ENCODE data around the gene AJM1. TPM values are rescaled to one million over a fixed set of nuclear protein-coding genes. Genes with fewer than 3 reads are reported as not detected.

Gene AJM1
- total RNA-seq, 1 experiment from 2014 or later = 1.1 TPM

DNA sequence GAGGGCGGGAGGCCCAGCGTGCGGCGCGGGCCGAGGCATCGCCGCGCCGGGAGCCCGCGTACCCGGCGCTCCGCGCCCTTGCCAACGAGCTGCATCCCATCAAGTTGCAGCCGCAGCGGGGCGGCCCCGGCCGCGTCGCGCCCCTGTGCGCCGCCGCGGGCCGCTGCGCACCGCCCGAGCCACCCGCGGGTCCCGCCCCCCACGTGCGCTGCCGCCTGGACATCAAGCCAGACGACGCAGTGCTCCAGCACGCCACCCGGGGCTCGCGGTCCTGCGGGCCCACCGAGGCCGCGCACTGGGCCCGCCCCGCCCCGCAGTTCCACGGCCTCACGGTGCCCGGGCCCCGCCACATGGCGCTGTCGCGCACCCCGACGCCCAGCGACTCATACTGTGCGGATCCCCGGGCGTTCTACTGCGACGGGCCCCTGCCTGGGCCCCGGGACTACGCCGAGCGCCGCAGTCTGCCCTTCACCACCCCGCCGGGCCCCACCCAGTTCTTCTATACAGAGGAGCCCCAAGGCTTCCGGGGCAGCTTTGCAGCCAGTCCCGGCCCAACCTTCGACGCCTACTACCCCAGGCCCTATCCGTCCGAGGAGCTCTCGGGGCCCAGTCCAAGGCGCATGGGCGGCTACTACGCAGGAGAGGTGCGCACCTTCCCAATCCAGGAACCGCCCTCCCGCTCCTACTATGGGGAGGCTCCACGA is 2.6 kb downstream of the AJM1 start:
- DNase-seq (ENCODE audit: low read depth) = no peak

DNA sequence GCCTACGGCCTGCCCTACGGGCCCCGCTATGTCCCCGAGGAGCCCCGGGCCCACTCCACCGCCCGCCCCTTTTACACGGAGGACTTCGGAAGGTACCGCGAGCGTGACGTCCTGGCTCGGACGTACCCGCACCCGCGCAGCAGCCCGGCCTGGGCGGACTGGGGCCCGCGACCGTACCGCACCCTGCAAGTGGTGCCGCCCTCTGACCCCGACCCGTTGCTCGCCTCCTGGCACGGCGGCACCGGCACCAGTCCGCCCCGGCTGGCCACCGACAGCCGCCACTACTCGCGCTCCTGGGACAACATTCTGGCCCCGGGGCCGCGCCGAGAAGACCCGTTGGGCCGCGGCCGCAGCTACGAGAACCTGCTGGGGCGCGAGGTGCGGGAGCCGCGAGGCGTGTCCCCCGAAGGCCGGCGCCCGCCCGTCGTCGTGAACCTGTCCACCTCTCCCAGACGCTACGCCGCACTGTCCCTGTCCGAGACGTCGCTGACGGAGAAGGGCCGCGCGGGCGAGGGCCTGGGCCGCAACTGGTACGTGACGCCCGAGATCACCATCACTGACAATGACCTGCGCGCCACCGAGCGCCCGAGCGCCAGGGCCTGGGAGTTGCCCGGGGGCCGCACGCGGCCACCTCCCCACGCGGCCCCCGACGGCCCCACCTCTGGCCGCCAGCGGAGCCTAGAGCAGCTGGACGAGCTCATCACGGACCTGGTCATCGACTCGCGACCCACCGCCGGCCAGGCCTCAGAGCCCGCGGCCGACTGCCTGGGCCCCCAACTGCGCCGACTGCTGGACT is 3.4 kb downstream of the AJM1 start:
- no peak for DNase-seq (ENCODE audit: low read depth)

DNA sequence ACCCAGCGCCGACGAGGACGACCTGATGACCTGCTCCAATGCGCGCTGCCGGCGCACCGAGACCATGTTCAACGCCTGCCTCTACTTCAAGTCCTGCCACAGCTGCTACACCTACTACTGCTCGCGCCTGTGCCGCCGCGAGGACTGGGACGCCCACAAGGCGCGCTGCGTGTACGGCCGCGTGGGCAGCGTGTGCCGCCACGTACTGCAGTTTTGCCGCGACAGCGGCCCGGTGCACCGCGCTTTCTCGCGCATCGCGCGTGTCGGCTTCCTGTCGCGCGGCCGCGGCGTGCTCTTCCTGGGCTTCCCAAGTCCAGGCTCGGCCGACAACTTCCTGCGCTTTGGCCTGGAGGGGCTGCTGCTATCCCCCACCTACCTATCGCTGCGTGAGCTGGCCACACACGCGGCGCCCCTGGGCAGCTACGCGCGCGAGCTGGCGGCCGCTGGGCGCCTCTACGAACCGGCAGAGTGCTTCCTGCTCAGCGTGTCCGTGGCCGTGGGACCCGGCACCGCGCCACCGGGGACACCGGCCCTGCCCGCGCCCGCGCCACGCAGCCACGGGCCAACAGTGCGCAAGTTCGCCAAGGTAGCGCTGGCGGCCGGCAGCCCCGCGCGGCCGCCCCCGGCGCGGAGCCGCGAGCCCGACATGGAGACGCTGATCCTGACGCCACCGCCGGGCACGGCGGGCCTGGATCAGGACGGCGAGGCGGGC is 4.3 kb downstream of the AJM1 start:
- DNase-seq (ENCODE audit: low read depth) = no peak

DNA sequence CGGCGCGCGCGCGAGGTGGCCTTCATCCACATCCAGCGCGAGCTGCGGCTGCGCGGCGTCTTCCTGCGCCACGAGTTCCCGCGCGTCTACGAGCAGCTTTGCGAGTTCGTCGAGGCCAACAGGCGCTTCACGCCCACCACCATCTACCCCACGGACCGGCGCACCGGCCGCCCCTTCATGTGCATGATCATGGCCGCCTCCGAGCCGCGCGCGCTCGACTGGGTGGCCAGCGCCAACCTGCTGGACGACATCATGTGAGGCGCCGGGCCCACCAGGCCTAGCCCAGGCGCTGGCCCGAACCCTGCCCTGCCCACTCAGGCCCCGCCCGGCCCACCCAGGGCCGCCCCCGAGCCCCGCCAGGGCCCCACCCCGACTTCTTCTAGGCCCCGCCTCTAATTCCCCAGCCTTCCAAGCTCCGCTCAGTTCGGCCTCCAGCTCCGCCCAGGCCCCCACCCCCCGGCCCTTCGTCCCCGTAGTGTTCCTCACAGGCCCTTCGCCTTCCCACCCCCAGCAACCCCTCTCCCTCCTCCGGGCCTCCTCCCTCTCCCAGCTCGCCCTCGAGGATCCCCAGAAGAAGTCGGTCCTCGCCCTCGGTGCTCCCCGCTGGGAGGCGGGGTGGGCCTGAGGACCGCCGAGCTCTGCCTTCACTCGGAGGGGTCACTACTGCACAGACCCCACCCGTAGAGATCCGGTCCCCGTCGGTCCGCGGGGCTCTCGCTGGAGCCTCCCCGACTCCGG is 5.0 kb downstream of the AJM1 start:
- DNase-seq (ENCODE audit: low read depth) = no peak

DNA sequence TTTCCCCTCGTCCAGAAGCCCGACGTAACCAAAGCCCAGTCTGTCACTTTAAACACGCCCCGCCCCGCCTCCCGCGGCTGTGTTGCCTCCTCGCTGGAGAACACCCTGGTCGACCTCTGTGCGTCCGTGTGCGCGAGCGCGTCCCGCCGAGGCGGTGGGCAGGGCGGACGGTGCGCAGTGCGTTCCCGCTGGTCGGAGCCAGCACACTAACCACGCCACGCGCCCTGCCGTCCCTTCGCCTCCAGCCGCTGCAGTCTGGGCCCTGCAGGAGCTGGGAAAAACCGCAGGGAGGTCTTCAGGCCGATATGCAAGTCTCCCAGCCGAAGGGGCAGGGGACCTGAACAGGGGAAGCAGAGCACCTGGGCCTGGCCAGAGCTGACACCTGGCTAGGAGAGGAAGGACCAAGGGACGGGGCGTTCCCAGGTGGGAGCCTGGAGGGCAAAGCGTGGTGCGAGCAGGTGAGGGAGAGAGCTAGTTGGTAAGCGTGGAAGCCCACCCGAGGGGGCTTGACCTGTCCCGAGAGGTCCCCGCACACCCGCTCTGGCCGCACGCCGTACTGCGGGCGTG is 5.6 kb downstream of the AJM1 start:
- peak; percentile 46 for DNase-seq (ENCODE audit: low read depth)

DNA sequence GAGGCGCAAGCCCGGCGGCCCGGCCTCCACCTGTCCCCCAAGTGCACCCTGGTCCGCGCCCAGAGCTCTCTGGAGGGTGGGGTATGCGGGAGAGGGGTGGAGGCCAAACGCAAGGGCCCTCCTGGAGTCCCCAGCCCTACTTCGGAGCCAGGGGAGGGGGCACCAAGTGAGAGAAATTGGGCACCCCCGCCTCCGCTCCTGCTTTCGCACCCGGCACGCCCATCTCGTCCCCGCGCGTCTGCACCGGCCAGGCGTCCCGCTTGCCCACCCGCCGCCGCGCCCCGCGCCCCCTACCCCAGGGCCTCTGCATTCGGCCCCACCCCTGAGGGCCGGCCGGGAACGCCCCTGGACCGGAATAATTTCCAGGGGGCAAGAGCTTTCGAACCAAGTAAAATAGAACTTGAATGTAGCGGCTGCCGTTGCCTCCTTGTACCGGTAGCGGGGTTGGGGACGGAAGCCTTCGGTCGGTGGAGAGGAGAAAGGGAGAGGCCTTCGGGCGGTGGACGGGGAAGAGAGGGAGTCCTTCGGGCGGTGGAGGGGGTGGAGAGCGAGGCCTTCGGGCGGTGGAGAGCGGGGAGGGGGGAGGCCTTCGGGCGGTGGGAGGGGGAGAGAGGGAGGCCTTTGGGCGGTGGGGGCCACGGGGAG is 6.2 kb downstream of the AJM1 start:
- peak; percentile 55 for DNase-seq (ENCODE audit: low read depth)

DNA sequence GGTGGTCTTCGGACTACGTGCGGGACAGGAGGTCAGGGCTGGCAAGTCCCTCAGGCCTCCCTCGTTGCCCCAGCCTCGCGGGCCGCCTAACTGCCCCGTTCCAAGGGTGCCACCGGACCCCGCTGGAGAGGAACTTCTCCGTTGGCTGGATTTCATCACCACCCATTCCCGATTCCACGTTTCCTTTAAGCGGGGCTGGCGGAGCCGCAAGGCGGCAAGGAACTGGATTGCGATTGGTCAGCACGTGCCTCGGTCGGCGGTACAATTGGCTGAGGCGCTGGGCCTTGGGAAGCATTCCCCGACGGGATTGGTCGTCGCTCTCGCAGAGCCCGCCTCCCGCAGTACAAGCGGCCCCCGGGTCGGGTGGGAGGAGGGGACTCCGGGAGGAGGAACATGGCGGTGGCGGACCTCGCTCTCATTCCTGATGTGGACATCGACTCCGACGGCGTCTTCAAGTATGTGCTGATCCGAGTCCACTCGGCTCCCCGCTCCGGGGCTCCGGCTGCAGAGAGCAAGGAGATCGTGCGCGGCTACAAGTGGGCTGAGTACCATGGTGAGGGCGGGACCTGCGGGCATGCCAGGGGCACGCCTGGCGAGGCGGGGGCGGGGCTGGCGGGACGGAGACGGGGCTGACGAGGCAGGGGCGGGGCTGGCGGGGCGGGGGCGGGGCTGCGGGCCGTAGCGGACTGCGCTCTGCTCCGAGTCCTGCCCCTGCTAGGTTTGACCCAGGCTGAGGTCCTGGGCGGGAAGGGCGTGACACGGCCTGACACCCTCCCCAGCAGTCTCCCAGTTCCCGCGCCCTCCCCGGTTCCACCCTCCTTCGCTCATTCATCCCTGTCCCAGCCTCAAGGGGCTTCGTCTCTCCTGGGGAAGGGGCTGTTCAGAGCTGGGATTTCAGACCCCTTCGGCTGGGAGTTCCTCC is 7.0 kb downstream of the AJM1 start, which contains the start of gene PHPT1:
Gene PHPT1 (plus strand): TSS at position 372 of the 922 bp plus-strand sequence. CDS start 22 bp downstream, at position 394.
- peak; percentile 98 for DNase-seq (ENCODE audit: low read depth)

DNA sequence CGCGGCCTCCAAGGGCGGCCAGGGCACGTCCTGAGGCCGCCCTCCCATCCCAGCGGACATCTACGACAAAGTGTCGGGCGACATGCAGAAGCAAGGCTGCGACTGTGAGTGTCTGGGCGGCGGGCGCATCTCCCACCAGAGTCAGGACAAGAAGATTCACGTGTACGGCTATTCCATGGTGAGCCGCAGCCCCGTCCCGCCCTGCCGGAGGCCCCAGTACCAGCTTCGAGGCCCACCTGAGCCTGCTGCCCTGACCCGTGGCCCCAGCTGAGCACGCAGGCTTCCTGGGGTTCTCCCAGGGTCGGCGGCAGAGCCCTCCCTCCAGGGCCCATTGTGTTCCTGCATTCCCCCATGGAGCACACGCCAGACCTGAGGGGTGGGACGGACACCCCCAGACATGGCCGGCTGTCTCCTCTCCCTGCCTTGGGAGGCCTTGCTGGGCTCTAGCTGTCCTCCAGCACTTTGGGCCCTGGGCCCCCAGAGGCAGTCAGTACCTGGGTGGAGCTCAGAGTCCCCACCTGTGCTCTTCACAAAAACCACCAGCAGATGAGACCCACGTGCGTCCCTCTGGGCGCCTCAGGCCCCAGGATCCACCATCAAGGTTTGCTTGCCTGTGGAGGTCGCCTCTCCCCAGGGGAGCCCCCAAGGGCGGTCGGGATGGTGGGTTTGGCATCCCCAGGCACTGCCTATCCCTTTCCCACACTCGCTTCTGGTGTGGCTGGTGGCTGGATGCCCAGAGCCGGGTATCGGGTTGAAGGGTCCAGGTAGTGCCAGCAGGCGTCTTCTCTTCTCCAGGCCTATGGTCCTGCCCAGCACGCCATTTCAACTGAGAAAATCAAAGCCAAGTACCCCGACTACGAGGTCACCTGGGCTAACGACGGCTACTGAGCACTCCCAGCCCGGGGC is 7.9 kb downstream of the AJM1 start:
- DNase-seq (ENCODE audit: low read depth) = no peak

DNA sequence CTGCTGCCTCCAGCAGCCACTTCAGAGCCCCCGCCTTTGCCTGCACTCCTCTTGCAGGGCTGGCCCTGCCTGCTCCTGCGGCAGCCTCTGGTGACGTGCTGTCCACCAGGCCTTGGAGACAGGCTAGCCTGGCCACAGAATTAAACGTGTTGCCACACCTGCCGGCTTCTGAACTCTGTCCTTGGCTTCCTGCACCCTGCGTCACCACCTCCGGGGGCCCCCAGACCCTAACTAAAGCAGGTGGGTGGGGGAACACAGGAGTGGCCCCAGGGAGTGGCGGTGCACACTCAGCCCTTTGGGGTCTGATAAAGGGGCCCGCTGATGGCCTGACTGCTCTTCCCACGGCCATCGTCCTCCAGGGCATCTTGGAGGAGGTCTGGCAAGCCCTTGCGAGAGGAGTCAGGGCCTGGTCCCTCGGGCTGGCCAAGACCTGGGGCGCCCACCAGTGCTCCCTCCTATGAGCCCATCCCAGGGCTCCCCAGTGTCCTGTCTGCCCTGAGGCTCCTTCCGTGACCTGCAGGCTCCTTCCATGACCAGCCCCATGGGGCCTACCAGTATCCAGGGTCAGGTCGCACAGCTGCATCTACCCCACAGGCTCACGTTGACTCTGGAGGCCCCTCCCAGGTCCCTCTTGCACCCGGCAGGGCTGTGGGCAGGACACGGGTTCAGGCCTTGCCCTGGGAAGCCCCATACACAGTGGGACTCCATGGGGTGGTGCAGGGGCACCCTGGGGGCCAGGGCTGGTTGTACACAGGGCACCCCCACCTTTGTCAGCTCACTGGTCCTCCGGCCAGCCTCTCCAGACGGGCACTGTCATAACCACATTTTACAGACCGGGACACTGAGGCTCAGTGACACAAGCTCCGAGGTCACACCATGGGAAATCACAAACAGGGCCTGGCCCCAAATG is 8.8 kb downstream of the AJM1 start:
- no peak for DNase-seq (ENCODE audit: low read depth)

DNA sequence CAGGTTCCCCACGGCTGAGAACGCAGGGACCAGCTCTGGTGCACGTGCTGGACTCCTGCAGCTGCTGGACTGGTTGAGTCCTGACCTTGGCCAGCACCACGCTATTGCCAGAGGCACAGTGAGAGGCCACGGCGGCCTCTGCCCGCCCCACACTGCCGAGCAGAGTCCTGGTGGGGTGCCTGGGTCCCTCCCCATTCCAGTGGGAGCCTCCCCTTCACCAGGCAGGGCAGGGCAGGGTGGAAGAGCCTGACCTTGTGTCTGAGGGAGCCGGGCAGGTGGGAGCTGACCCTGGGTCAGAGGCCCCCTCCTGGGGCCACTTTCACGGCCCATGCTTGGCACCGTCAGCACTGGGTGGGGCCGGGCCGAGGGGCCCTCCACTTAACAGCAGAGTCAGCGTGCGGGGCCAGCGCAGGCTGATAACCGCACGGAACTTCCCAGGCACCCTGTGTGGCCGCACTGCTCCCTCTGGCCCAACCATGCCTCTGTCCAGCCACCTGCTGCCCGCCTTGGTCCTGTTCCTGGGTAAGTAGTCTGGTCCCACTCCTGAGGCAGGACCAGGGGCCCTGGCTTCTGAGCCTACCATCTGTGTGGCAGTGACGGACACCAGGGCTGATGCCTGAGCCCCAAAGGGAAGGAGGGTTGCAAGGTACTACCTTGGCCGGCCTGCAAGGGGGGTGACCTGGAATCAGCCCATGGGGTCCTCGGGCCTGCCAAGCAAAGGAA is 9.8 kb downstream of the AJM1 start, which contains the start of gene MAMDC4:
Gene MAMDC4 (plus strand): TSS at position 406 of the 723 bp plus-strand sequence. CDS start 71 bp downstream, at position 477.
- no peak for DNase-seq (ENCODE audit: low read depth)

DNA sequence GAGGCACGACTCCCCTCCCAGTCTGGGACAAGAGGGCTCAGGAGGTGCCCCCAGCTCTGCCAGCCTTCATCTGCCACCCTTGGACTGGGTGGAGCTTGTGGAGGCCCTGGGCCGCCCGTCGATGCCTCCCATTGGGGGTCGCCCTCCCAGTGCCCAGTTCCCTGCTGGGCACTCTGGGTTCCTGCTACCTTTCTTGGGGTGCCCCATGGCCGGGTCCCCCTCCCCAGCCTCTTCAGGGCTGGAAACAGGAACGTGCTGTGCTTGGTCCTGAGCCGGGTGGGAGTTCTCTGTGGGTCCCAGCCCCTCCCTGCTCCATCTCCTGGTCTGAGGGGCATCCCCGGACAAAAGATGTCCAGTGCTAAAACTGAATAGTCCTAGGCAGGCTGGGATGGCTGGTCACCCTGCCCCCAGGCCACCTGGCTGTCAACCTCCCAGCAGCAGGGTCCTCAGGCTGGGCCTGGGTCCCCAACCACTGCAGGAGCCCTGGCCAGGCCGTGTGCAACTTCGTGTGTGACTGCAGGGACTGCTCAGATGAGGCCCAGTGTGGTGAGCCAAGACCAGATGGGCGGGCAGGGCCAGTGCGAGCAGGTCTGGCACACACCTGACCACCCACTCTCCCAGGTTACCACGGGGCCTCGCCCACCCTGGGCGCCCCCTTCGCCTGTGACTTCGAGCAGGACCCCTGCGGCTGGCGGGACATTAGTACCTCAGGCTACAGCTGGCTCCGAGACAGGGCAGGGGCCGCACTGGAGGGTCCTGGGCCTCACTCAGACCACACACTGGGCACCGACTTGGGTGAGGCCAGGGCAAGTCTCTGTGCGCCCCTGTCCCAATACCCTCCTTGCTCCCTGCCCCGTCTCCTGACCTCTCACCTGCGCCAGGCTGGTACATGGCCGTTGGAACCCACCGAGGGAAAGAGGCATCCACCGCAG is 10.7 kb downstream of the AJM1 start:
- no peak for DNase-seq (ENCODE audit: low read depth)

DNA sequence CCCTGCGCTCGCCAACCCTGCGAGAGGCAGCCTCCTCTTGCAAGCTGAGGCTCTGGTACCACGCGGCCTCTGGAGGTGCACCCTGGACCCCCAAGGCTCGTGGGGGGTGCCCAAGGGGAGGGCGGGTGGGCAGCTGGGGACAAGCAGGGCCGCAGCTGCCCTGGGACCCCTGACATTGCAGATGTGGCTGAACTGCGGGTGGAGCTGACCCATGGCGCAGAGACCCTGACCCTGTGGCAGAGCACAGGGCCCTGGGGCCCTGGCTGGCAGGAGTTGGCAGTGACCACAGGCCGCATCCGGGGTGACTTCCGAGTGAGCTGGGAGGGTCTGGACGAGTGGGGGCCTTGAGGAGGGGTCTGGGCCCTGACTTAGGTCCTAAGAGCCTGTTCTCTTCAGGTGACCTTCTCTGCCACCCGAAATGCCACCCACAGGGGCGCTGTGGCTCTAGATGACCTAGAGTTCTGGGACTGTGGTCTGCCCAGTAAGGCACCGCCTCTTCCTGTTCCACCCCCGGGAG is 11.4 kb downstream of the AJM1 start:
- no peak for DNase-seq (ENCODE audit: low read depth)

DNA sequence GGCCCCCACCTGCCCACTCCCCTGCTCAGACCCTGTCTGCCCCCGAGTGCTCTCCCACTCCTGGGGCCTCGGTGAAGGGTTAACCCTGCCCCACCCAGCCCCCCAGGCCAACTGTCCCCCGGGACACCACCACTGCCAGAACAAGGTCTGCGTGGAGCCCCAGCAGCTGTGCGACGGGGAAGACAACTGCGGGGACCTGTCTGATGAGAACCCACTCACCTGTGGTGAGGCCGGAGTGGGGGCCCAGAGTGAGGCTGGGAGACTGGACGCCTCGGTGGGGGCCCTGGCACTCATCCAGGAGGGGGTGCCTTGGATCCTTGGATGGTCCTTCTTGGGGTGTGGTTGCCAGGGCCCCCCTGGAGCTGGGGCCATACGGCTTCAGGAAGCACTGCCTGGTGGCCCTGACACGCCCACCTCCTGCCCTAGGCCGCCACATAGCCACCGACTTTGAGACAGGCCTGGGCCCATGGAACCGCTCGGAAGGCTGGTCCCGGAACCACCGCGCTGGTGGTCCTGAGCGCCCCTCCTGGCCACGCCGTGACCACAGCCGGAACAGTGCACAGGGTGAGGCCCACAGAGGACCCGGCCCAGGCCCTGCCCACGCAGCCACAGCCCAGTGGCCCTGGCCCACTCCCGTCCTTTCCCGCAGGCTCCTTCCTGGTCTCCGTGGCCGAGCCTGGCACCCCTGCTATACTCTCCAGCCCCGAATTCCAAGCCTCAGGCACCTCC is 12.0 kb downstream of the AJM1 start:
- DNase-seq (ENCODE audit: low read depth) = no peak

DNA sequence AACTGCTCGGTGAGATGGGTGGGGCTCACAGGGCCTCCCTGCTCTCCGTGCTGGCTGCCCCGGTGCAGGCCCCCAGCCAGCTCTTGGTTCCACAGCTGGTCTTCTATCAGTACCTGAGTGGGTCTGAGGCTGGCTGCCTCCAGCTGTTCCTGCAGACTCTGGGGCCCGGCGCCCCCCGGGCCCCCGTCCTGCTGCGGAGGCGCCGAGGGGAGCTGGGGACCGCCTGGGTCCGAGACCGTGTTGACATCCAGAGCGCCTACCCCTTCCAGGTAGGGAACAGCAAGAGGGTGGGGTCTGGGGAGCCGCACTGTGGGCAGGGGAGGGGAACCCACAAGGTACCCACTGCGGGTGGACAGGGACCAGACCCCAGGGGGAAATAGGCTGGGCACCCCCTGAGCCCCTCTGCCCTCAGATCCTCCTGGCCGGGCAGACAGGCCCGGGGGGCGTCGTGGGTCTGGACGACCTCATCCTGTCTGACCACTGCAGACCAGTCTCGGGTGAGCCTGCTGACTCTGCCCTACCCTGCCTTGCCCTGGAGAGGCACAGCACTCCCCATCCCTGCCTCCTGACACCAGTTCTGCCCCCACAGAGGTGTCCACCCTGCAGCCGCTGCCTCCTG is 12.7 kb downstream of the AJM1 start:
- DNase-seq (ENCODE audit: low read depth) = no peak

Measured in M059J (cell line).